ENCODE data around the gene SDF4. TPM values are rescaled to one million over a fixed set of nuclear protein-coding genes. Genes with fewer than 3 reads are reported as not detected.
A peak's percentile ranks its signal among the peaks of the same experiment; 100 is the strongest.

SDF4 gene
- total and polyA plus RNA-seq, 2 of the 13 experiments (the other 11 are each of a cell fraction or from before 2014, with no cell fraction given), result 80.8 to 107 TPM

- TF ChIP-seq U2AF1 (optimal IDR thresholded peaks at IDR 0.05; ENCODE audit: low read depth, low read length) (peak; percentile 66), IKZF1 (IDR thresholded peaks at IDR 0.05) (no peak), MXI1 (IDR thresholded peaks at IDR 0.05; ENCODE audit: borderline replicate concordance, low read depth, low read length) (no peak; the same call in 2 of the 3 replicates), SNAPC2 (CRISPR knock-in tag; IDR thresholded peaks at IDR 0.05) (no peak), GABPB1 (CRISPR knock-in tag; IDR thresholded peaks at IDR 0.05) (peak; percentile 62; the same call in 1 of the 2 replicates), RBM22 (optimal IDR thresholded peaks at IDR 0.05; ENCODE audit: low read length) (no peak), MIER3 (CRISPR knock-in tag; IDR thresholded peaks at IDR 0.05; ENCODE audit: borderline replicate concordance) (peak; percentile 66; the same call in 1 of the 2 replicates), ATF4 (CRISPR knock-in tag; IDR thresholded peaks at IDR 0.05) (peak in 1 of 2 experiments; percentile 84; a peak in 2 of 4 replicates), ZNF749 (CRISPR knock-in tag; IDR thresholded peaks at IDR 0.05; ENCODE audit: borderline replicate concordance) (no peak), ZNF652 (CRISPR knock-in tag; IDR thresholded peaks at IDR 0.05; ENCODE audit: borderline replicate concordance, low read depth) (no peak), ZNF629 (CRISPR knock-in tag; conservative IDR thresholded peaks at IDR 0.05) (no peak), ZNF160 (CRISPR knock-in tag; IDR thresholded peaks at IDR 0.05) (peak; percentile 77)
- TF ChIP-seq, protein P1, sequence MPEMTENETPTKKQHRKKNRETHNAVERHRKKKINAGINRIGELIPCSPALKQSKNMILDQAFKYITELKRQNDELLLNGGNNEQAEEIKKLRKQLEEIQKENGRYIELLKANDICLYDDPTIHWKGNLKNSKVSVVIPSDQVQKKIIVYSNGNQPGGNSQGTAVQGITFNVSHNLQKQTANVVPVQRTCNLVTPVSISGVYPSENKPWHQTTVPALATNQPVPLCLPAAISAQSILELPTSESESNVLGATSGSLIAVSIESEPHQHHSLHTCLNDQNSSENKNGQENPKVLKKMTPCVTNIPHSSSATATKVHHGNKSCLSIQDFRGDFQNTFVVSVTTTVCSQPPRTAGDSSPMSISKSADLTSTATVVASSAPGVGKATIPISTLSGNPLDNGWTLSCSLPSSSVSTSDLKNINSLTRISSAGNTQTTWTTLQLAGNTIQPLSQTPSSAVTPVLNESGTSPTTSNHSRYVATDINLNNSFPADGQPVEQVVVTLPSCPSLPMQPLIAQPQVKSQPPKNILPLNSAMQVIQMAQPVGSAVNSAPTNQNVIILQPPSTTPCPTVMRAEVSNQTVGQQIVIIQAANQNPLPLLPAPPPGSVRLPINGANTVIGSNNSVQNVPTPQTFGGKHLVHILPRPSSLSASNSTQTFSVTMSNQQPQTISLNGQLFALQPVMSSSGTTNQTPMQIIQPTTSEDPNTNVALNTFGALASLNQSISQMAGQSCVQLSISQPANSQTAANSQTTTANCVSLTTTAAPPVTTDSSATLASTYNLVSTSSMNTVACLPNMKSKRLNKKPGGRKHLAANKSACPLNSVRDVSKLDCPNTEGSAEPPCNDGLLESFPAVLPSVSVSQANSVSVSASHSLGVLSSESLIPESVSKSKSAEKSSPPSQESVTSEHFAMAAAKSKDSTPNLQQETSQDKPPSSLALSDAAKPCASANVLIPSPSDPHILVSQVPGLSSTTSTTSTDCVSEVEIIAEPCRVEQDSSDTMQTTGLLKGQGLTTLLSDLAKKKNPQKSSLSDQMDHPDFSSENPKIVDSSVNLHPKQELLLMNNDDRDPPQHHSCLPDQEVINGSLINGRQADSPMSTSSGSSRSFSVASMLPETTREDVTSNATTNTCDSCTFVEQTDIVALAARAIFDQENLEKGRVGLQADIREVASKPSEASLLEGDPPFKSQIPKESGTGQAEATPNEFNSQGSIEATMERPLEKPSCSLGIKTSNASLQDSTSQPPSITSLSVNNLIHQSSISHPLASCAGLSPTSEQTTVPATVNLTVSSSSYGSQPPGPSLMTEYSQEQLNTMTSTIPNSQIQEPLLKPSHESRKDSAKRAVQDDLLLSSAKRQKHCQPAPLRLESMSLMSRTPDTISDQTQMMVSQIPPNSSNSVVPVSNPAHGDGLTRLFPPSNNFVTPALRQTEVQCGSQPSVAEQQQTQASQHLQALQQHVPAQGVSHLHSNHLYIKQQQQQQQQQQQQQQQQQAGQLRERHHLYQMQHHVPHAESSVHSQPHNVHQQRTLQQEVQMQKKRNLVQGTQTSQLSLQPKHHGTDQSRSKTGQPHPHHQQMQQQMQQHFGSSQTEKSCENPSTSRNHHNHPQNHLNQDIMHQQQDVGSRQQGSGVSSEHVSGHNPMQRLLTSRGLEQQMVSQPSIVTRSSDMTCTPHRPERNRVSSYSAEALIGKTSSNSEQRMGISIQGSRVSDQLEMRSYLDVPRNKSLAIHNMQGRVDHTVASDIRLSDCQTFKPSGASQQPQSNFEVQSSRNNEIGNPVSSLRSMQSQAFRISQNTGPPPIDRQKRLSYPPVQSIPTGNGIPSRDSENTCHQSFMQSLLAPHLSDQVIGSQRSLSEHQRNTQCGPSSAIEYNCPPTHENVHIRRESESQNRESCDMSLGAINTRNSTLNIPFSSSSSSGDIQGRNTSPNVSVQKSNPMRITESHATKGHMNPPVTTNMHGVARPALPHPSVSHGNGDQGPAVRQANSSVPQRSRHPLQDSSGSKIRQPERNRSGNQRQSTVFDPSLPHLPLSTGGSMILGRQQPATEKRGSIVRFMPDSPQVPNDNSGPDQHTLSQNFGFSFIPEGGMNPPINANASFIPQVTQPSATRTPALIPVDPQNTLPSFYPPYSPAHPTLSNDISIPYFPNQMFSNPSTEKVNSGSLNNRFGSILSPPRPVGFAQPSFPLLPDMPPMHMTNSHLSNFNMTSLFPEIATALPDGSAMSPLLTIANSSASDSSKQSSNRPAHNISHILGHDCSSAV (CRISPR knock-in tag; IDR thresholded peaks at IDR 0.05; ENCODE audit: borderline replicate concordance), result no peak
- TF ChIP-seq, protein P2, sequence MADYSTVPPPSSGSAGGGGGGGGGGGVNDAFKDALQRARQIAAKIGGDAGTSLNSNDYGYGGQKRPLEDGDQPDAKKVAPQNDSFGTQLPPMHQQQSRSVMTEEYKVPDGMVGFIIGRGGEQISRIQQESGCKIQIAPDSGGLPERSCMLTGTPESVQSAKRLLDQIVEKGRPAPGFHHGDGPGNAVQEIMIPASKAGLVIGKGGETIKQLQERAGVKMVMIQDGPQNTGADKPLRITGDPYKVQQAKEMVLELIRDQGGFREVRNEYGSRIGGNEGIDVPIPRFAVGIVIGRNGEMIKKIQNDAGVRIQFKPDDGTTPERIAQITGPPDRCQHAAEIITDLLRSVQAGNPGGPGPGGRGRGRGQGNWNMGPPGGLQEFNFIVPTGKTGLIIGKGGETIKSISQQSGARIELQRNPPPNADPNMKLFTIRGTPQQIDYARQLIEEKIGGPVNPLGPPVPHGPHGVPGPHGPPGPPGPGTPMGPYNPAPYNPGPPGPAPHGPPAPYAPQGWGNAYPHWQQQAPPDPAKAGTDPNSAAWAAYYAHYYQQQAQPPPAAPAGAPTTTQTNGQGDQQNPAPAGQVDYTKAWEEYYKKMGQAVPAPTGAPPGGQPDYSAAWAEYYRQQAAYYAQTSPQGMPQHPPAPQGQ (CRISPR knock-in tag; IDR thresholded peaks at IDR 0.05; ENCODE audit: borderline replicate concordance), result peak; percentile 10; the same call in 1 of the 2 replicates
- TF ChIP-seq, protein P3, sequence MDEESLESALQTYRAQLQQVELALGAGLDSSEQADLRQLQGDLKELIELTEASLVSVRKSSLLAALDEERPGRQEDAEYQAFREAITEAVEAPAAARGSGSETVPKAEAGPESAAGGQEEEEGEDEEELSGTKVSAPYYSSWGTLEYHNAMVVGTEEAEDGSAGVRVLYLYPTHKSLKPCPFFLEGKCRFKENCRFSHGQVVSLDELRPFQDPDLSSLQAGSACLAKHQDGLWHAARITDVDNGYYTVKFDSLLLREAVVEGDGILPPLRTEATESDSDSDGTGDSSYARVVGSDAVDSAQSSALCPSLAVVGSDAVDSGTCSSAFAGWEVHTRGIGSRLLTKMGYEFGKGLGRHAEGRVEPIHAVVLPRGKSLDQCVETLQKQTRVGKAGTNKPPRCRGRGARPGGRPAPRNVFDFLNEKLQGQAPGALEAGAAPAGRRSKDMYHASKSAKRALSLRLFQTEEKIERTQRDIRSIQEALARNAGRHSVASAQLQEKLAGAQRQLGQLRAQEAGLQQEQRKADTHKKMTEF (CRISPR knock-in tag; IDR thresholded peaks at IDR 0.05), result peak; percentile 69; the same call in 1 of the 2 replicates
Observed at GRCh38 chr1:1237874-1238701, 6.3 kb upstream of the SDF4 start (continued).
